H9 (cell line): ENCODE results near the gene MIGA2. TPM values are rescaled to one million over a fixed set of nuclear protein-coding genes. Genes with fewer than 3 reads are reported as not detected.

Source experiments
- DNase-seq: peaks from one replicate; pipeline ENCODE4 v3.0.0-alpha.2; 2017
- H2AFZ ChIP-seq: one replicate; pipeline ENCODE4 v1.6.1; 2013; ENCODE audit warnings: mild to moderate bottlenecking, low read length, control low read depth, moderate library complexity
- H2AK5ac ChIP-seq: 2 replicates; pipeline ENCODE4 v1.6.1; 2013; ENCODE audit warnings: low read length, control low read depth, mixed read lengths; ENCODE audit not compliant: insufficient read length
- H2BK120ac ChIP-seq: one replicate; pipeline ENCODE4 v1.6.1; 2013; ENCODE audit warnings: low read depth, mild to moderate bottlenecking, low read length, control low read depth, inconsistent platforms; ENCODE audit not compliant: poor library complexity, severe bottlenecking
- H2BK12ac ChIP-seq: 2 replicates; pipeline ENCODE4 v1.6.1; 2013; ENCODE audit warnings: low read length, control low read depth, mixed read lengths, low read depth; ENCODE audit not compliant: insufficient read length
- H2BK15ac ChIP-seq: 2 replicates; pipeline ENCODE4 v1.6.1; 2013; ENCODE audit warnings: low read depth, low read length, control low read depth
- H2BK20ac ChIP-seq: one replicate; pipeline ENCODE4 v1.6.1; 2013; ENCODE audit warnings: low read depth, mild to moderate bottlenecking, low read length, control low read depth, inconsistent platforms; ENCODE audit not compliant: poor library complexity, severe bottlenecking
- H2BK5ac ChIP-seq: 2 replicates; pipeline ENCODE4 v1.6.1; 2013; ENCODE audit warnings: low read length, control low read depth, mixed read lengths; ENCODE audit not compliant: insufficient read length
- H3K14ac ChIP-seq: 2 replicates; pipeline ENCODE4 v1.6.1; 2013; ENCODE audit warnings: low read length, control low read depth; ENCODE audit not compliant: insufficient read depth
- H3K18ac ChIP-seq: 2 replicates; pipeline ENCODE4 v1.6.1; 2013; ENCODE audit warnings: low read depth, mild to moderate bottlenecking, mixed read lengths, low read length, control low read depth; ENCODE audit not compliant: insufficient read length
- H3K23ac ChIP-seq: 2 replicates; pipeline ENCODE4 v1.6.1; 2013; ENCODE audit warnings: low read length, control low read depth, mixed read lengths, low read depth; ENCODE audit not compliant: insufficient read length
- H3K23me2 ChIP-seq: 2 replicates; pipeline ENCODE4 v1.6.1; 2013; ENCODE audit warnings: low read depth, mild to moderate bottlenecking, mixed read lengths, low read length, control low read depth; ENCODE audit not compliant: insufficient read length, poor library complexity, severe bottlenecking
- H3K27ac ChIP-seq: 2 replicates; pipeline ENCODE4 v1.5.1; 2013; ENCODE audit warnings: low read length, control low read depth, mixed read lengths, low read depth; ENCODE audit not compliant: insufficient read length
- H3K27me3 ChIP-seq: 2 replicates; pipeline ENCODE4 v1.6.1; 2013; ENCODE audit warnings: low read length, control low read depth, inconsistent platforms; ENCODE audit not compliant: insufficient read depth
- H3K4ac ChIP-seq: 2 replicates; pipeline ENCODE4 v1.6.1; 2013; ENCODE audit warnings: low read depth, mild to moderate bottlenecking, control low read depth, inconsistent platforms, low read length, moderate library complexity
- H3K4me1 ChIP-seq: 2 replicates; pipeline ENCODE4 v1.6.1; 2013; ENCODE audit warnings: low read length, control low read depth, inconsistent platforms; ENCODE audit not compliant: insufficient read depth
- H3K4me2 ChIP-seq: 2 replicates; pipeline ENCODE4 v1.6.1; 2013; ENCODE audit warnings: low read length, control low read depth, mixed read lengths; ENCODE audit not compliant: insufficient read length, insufficient read depth
- H3K56ac ChIP-seq: 2 replicates; pipeline ENCODE4 v1.6.1; 2013; ENCODE audit warnings: low read depth, mild to moderate bottlenecking, mixed read lengths, low read length, control low read depth; ENCODE audit not compliant: insufficient read length
- H3K79me1 ChIP-seq: 2 replicates; pipeline ENCODE4 v1.6.1; 2013; ENCODE audit warnings: low read depth, mild to moderate bottlenecking, moderate library complexity, low read length, control low read depth, inconsistent platforms; ENCODE audit not compliant: insufficient read depth, poor library complexity, severe bottlenecking
- H3K79me2 ChIP-seq: 2 replicates; pipeline ENCODE4 v1.6.1; 2013; ENCODE audit warnings: low read length, control low read depth, inconsistent platforms; ENCODE audit not compliant: insufficient read depth
- H3K9ac ChIP-seq: 2 replicates; pipeline ENCODE4 v1.6.1; 2013; ENCODE audit warnings: low read length, control low read depth, mixed read lengths; ENCODE audit not compliant: insufficient read length; ENCODE audit errors: extremely low read depth
- H3K9me3 ChIP-seq: one replicate; pipeline ENCODE4 v1.6.1; 2013; ENCODE audit warnings: low read depth, low read length, inconsistent platforms; ENCODE audit not compliant: control insufficient read depth
- H3T11ph ChIP-seq: one replicate; pipeline ENCODE4 v1.6.1; 2013; ENCODE audit warnings: mild to moderate bottlenecking, low read length, control low read depth, inconsistent platforms
- H4K20me1 ChIP-seq: one replicate; pipeline ENCODE4 v1.6.1; 2013; ENCODE audit not compliant: control insufficient read depth, insufficient read length, insufficient read depth
- H4K5ac ChIP-seq: 2 replicates; pipeline ENCODE4 v1.6.1; 2013; ENCODE audit warnings: low read depth, mild to moderate bottlenecking, mixed read lengths, low read length, control low read depth; ENCODE audit not compliant: insufficient read length
- H4K8ac ChIP-seq: replicated peaks from 2 replicates; pipeline ENCODE4 v1.6.1; 2013; ENCODE audit warnings: low read length, control low read depth, mixed read lengths, low read depth; ENCODE audit not compliant: insufficient read length
- H4K91ac ChIP-seq: 2 replicates; pipeline ENCODE4 v1.6.1; 2013; ENCODE audit warnings: low read depth, mild to moderate bottlenecking, moderate library complexity, mixed read lengths, low read length, control low read depth; ENCODE audit not compliant: insufficient read length
- H3K27ac Mint-ChIP-seq, 3 experiments: 2 replicates in 2 of 3; 3 replicates in 1 of 3; pipeline ENCODE4 v1.8.0; 2020 to 2021; ENCODE audit warnings: mixed read lengths in 3 of 3, mild to moderate bottlenecking in 1 of 3, moderate library complexity in 1 of 3
- H3K27me3 Mint-ChIP-seq: 2 replicates; pipeline ENCODE4 v1.8.0; 2021; ENCODE audit warnings: low read depth, mild to moderate bottlenecking, moderate library complexity, mixed read lengths
- H3K36me3 Mint-ChIP-seq, 3 experiments: 2 replicates in 2 of 3; 3 replicates in 1 of 3; pipeline ENCODE4 v1.8.0; 2020 to 2021; ENCODE audit warnings: low read depth in 3 of 3, mixed read lengths in 3 of 3; ENCODE audit not compliant: insufficient read depth in 1 of 3
- H3K4me1 Mint-ChIP-seq, 2 experiments: 2 replicates each; pipeline ENCODE4 v1.8.0; 2020; ENCODE audit warnings: mixed read lengths in 2 of 2
- H3K4me3 Mint-ChIP-seq, 2 experiments: 2 replicates in 1 of 2; 3 replicates in 1 of 2; pipeline ENCODE4 v1.8.0; 2020 to 2021; ENCODE audit warnings: mild to moderate bottlenecking in 2 of 2, mixed read lengths in 2 of 2, moderate library complexity in 1 of 2
- H3K9me3 Mint-ChIP-seq, 2 experiments: 2 replicates in 1 of 2; 3 replicates in 1 of 2; pipeline ENCODE4 v1.8.0; 2020; ENCODE audit warnings: mild to moderate bottlenecking in 2 of 2, mixed read lengths in 2 of 2, moderate library complexity in 1 of 2
- WGBS: extraction: QIAGEN DNeasy Blood & Tissue Kit; methylation state at CpG from one replicate; pipeline ENCODE4 v1.1.7; 2013; ENCODE audit warnings: missing lambda C conversion rate, low lambda C conversion rate, mixed read lengths; ENCODE audit not compliant: insufficient read length; ENCODE audit errors: extremely low coverage; 5-methylcytosine and 5-hydroxymethylcytosine counted together
- total RNA-seq: library from RNA; stranded (reverse); gene quantifications from 2 replicates; pipeline ENCODE4 v1.2.1, GENCODE V29; 2021
- TF ChIP-seq, protein P1 (sequence below): fragments of 200-600 bp; sonication (generic); conservative IDR thresholded peaks from 3 replicates; pipeline ENCODE4 v1.8.0; 2021; ENCODE audit warnings: antibody characterized with exemption, mild to moderate bottlenecking

MIGA2 gene
- total RNA-seq, 1 experiment from 2014 or later = 37.8 TPM

DNA sequence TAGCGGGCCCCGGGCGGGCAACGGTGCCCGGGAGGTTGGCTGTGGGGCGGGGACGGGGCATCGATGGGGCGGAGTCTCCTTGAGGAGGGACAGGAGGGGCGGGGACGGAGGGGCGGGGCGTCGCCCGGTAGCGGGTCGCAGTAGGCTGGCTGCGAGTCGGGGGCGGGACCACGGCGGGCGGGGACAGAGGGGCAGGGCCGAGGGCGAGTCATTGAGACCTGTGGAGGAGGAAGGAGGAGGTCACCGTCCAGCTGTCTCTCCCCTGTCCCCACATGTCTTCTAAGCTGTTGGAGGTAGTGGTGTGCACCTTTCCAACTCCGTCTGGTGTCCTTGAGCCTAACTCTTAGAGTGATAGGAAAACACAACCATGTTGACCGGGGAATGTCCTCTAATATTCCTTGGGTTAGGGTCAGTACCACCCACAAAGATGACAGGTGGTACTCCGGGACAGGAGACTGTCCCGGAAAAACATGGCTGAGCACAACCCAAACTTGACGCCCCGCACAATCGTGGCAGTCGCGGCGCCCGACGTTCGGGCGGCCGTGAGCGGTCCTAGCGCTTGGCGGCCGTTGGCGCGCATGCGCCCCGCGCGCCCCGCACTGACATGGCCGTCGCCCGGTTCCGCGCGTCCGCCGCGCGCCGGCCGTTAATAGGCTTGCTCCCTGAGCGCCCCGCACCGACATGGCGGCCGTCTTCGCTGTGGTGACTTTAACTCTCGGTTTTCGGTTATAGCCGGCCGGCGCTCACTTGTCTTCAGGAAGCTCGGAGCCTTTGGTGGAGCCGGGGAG is 74.5 kb downstream of the MIGA2 start, which contains the start of the genes CRAT and PTPA:
Gene CRAT, minus strand, starts transcription at position 54 of the 788 bp plus-strand sequence. CDS start 284 bp downstream, outside the sequence.
Gene PTPA, plus strand, starts transcription at position 676 of the 788 bp plus-strand sequence. CDS start 186 bp downstream, outside the sequence.
- Histone ChIP-seq H3T11ph (no peak within 1 kb of the TSS), H3K27ac (no peak within 1 kb of the TSS), H4K91ac (no peak within 1 kb of the TSS), H3K27me3 (no peaks in the 10 kb centered on the region; the same call in 1 of the 2 replicates), H3K4me1 (no peaks in the 10 kb centered on the region), H3K9ac (peak within 1 kb of the TSS; percentile 82), H2BK20ac (no peak within 1 kb of the TSS), H3K18ac (peak within 1 kb of the TSS; percentile 85), H3K4me2 (peak within 1 kb of the TSS; percentile 85), H4K8ac (no peak within 1 kb of the TSS), H2BK120ac (no peak within 1 kb of the TSS), H2BK5ac (no peak within 1 kb of the TSS), H3K9me3 (no peaks in the 10 kb centered on the region), H2AK5ac (no peak within 1 kb of the TSS), H3K23me2 (peaks cover 12% of the 10 kb centered on the region), H3K14ac (peak within 1 kb of the TSS; percentile 86), H4K20me1 (no peaks in the 10 kb centered on the region), H4K5ac (no peak within 1 kb of the TSS), H3K4ac (no peak within 1 kb of the TSS), H3K79me2 (peaks cover 4% of the 10 kb centered on the region; the same call in 1 of the 2 replicates), H3K79me1 (no peaks in the 10 kb centered on the region), H3K23ac (no peak within 1 kb of the TSS), H2AFZ (no peak within 1 kb of the TSS), H2BK12ac (no peak within 1 kb of the TSS), H2BK15ac (no peak within 1 kb of the TSS), H3K56ac (no peak within 1 kb of the TSS)
- peaks cover 12 to 21% of the 10 kb centered on the region in 2 experiments for H3K4me1 Mint-ChIP-seq
- DNase-seq = peak; percentile 97
- TF ChIP-seq, protein P1, sequence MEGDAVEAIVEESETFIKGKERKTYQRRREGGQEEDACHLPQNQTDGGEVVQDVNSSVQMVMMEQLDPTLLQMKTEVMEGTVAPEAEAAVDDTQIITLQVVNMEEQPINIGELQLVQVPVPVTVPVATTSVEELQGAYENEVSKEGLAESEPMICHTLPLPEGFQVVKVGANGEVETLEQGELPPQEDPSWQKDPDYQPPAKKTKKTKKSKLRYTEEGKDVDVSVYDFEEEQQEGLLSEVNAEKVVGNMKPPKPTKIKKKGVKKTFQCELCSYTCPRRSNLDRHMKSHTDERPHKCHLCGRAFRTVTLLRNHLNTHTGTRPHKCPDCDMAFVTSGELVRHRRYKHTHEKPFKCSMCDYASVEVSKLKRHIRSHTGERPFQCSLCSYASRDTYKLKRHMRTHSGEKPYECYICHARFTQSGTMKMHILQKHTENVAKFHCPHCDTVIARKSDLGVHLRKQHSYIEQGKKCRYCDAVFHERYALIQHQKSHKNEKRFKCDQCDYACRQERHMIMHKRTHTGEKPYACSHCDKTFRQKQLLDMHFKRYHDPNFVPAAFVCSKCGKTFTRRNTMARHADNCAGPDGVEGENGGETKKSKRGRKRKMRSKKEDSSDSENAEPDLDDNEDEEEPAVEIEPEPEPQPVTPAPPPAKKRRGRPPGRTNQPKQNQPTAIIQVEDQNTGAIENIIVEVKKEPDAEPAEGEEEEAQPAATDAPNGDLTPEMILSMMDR = no peak
- no peaks in the 10 kb centered on the region for H3K9me3 Mint-ChIP-seq
- peak within 1 kb of the TSS; percentile 94 to 98 for H3K4me3 Mint-ChIP-seq
- peak within 1 kb of the TSS; percentile 98 to 99 (median 98) for H3K27ac Mint-ChIP-seq
- peaks cover 0 to 4% (median 0%) of the 10 kb centered on the region in 3 experiments; a peak in 1 of 7 replicates for H3K36me3 Mint-ChIP-seq
- H3K27me3 Mint-ChIP-seq = peaks cover 26% of the 10 kb centered on the region
- no CpG with 5 or more reads among the region's 77 CpGs for WGBS
